Uterus (tissue), 4 donors: ENCODE results near the gene CCDC174. TPM values are rescaled to one million over a fixed set of nuclear protein-coding genes. Genes with fewer than 3 reads are reported as not detected.
A peak's percentile ranks its signal among the peaks of the same experiment; 100 is the strongest.
"Not testable (repeated sequence)": the region's sequence is repeated elsewhere in the genome, so short reads cannot be mapped to it uniquely, and the experiment has no call there.

Experiments
- DNase-seq, 2 donors: peaks; one replicate each; pipeline ENCODE4 v3.0.0-alpha.2; 2019 to 2020
- H3K27ac ChIP-seq, 2 donors: fragments of 200-600 bp; sonication (generic); 1 replicate in 1 of 2; 2 replicates in 1 of 2; pipeline ENCODE4 v1.5.1; 2016 to 2018
- H3K27me3 ChIP-seq, 2 donors: fragments of 200-600 bp; sonication (generic); one replicate each; pipeline ENCODE4 v1.5.1; 2018 to 2019; ENCODE audit warnings: control low read depth in 1 of 2
- H3K36me3 ChIP-seq, 2 donors: fragments of 200-600 bp; sonication (generic); one replicate each; pipeline ENCODE4 v1.5.1; 2019; ENCODE audit warnings: control low read depth in 1 of 2
- H3K4me1 ChIP-seq, 2 donors: fragments of 200-600 bp; sonication (generic); one replicate each; pipeline ENCODE4 v1.5.1; 2018 to 2019; ENCODE audit warnings: control low read depth in 1 of 2
- H3K4me3 ChIP-seq, 2 donors: fragments of 200-600 bp; sonication (generic); 1 replicate in 1 of 2; 2 replicates in 1 of 2; pipeline ENCODE4 v1.5.1; 2018 to 2019; ENCODE audit warnings: mild to moderate bottlenecking in 1 of 2
- H3K9me3 ChIP-seq, 2 donors: fragments of 200-600 bp; sonication (generic); one replicate each; pipeline ENCODE4 v1.5.1; 2019; ENCODE audit warnings: control low read depth in 1 of 2
- POLR2A ChIP-seq, 2 donors: fragments of 450-650 bp; IDR thresholded peaks; one replicate each; pipeline ENCODE4 v1.6.1; 2016; ENCODE audit warnings: antibody characterized with exemption in 2 of 2, mild to moderate bottlenecking in 1 of 2, moderate library complexity in 1 of 2
- intact Hi-C: fragments of 100-400 bp; cut with DNase I; formaldehyde crosslinking; loops from one replicate; pipeline ENCODE4 v1.15.1; 2023; ENCODE audit warnings: low total_unique reads
- total RNA-seq, 4 donors: library from RNA; depleted of rRNA in 3 of 4; stranded (reverse); fragments of >200 nt in 3 of 4; gene quantifications; one replicate each; pipeline versions ENCODE4 v1.1.0 to v1.2.4, GENCODE V29; 2014 to 2023
- TF ChIP-seq, protein P1 (sequence below), 4 experiments: fragments of 200-600 bp in 2 of 4; fragments of 450-650 bp in 2 of 4; sonication (generic) in 2 of 4; IDR thresholded peaks; one replicate each; pipeline ENCODE4 v1.5.1; 2016 to 2019; ENCODE audit warnings: antibody characterized with exemption in 4 of 4, mild to moderate bottlenecking in 2 of 4, moderate library complexity in 1 of 4
- donor health status: DM: yes; HTN: yes; CAD: no.

CCDC174 gene
- total RNA-seq, 4 donors from 2014 or later, result 5.3 to 33.1 (median 14.4) TPM

DNA sequence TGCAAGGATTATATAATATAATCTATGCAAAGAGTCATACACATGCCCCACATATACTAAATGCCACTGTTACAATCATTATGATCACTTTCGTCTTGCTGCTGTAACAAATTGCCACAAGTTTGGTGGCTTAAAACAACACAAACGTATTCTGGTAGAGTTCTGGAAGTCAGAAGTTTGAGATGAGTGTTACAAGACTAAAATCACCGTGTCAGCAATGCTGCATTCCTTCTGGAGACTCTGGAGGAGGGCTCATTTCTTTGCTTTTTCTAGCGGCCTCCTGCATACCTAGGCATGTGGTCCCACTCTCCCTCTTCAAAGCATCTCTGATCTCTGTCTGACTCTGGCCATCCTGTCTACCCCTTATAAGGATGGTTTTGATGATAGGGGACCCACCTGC lies 1.4 kb upstream of the CCDC174 start:
- no peak overlapping the region for H3K4me3 ChIP-seq
- no peaks in the 10 kb centered on the region for H3K36me3 ChIP-seq
- peaks cover 0 to 7% of the 10 kb centered on the region in 2 donors for H3K4me1 ChIP-seq
- H3K27me3 ChIP-seq, result no peaks in the 10 kb centered on the region
- H3K9me3 ChIP-seq, result no peaks in the 10 kb centered on the region
- H3K27ac ChIP-seq, result no peak overlapping the region
- DNase-seq, result no peak
- TF ChIP-seq, protein P1, sequence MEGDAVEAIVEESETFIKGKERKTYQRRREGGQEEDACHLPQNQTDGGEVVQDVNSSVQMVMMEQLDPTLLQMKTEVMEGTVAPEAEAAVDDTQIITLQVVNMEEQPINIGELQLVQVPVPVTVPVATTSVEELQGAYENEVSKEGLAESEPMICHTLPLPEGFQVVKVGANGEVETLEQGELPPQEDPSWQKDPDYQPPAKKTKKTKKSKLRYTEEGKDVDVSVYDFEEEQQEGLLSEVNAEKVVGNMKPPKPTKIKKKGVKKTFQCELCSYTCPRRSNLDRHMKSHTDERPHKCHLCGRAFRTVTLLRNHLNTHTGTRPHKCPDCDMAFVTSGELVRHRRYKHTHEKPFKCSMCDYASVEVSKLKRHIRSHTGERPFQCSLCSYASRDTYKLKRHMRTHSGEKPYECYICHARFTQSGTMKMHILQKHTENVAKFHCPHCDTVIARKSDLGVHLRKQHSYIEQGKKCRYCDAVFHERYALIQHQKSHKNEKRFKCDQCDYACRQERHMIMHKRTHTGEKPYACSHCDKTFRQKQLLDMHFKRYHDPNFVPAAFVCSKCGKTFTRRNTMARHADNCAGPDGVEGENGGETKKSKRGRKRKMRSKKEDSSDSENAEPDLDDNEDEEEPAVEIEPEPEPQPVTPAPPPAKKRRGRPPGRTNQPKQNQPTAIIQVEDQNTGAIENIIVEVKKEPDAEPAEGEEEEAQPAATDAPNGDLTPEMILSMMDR (IDR thresholded peaks at IDR 0.05), result no peak
- TF ChIP-seq POLR2A (IDR thresholded peaks at IDR 0.05), result no peak
- intact Hi-C loops, result no loop called here

- H3K27me3 ChIP-seq, H3K4me1 ChIP-seq, intact Hi-C loops, H3K36me3 ChIP-seq, H3K9me3 ChIP-seq, DNase-seq: not testable (repeated sequence)
- Histone ChIP-seq H3K4me3 (peak overlapping the region; percentile 71 to 85), H3K27ac (peak overlapping the region; percentile 88 to 93)
Measured at GRCh38 chr3:14652360-14652907, 872 bp downstream of the CCDC174 start.

- H3K36me3 ChIP-seq, result no peaks in the 10 kb centered on the region
- intact Hi-C loops, result no loop called here
- no peak for TF ChIP-seq POLR2A (IDR thresholded peaks at IDR 0.05)
- TF ChIP-seq, protein P1 (IDR thresholded peaks at IDR 0.05), result no peak
- H3K4me1 ChIP-seq, result peaks cover 0 to 3% of the 10 kb centered on the region in 2 donors
- DNase-seq, result no peak
- H3K27me3 ChIP-seq, result no peaks in the 10 kb centered on the region
- H3K9me3 ChIP-seq, result no peaks in the 10 kb centered on the region
- H3K27ac ChIP-seq, result no peak overlapping the region
- H3K4me3 ChIP-seq, result no peak overlapping the region
Measured at GRCh38 chr3:14657579-14657978, 6.0 kb downstream of the CCDC174 start.

DNA sequence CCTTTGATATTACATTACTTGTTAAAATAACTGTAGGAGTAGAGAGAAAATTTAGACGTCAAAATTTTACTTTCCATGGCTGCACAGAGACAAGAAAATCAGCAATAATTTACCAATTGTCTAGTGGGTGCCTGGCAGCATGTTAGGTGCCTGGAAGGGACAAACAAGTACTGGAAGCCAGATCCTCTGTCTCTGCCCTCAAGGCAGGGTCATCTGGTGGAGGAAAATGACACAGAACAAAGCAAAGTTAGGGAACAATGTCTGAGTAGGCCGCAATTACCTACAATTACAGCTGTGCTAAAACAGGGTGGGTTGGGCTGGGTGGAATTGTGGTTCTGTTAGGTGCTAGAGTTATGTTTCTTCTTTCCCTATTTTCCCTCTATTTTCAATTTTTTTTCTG lies 7.4 kb downstream of the CCDC174 start:
- intact Hi-C loops, result no loop called here
- DNase-seq, result no peak
- no peak for TF ChIP-seq POLR2A (IDR thresholded peaks at IDR 0.05)
- TF ChIP-seq, protein P1 (IDR thresholded peaks at IDR 0.05), result no peak
- H3K4me3 ChIP-seq, result no peak overlapping the region
- no peak overlapping the region for H3K27ac ChIP-seq
- no peaks in the 10 kb centered on the region for H3K4me1 ChIP-seq
- no peaks in the 10 kb centered on the region for H3K9me3 ChIP-seq
- no peaks in the 10 kb centered on the region for H3K36me3 ChIP-seq
- H3K27me3 ChIP-seq, result no peaks in the 10 kb centered on the region

DNA sequence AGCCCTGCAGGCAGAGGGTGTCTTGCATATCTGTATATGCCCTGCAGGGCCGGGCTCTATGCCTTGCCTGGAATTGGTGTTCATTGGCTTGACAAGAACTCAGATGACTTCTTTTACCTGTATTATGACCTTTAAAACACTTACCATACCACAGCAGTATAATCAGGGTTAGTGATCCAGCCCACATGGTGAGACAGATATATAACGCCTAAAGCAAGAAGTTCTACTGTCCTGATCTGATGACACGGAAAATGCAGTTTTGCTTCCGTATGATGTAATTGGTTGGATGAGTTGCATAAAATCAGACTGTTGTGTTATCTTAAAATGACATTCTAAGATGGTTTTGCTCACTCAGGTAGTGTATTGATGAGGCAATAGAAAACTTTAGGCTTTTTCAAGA lies 9.4 kb downstream of the CCDC174 start:
- Histone ChIP-seq H3K27ac (no peak overlapping the region), H3K27me3 (no peaks in the 10 kb centered on the region), H3K4me1 (no peaks in the 10 kb centered on the region), H3K4me3 (no peak overlapping the region), H3K9me3 (no peaks in the 10 kb centered on the region), H3K36me3 (no peaks in the 10 kb centered on the region)
- intact Hi-C loops, result no loop called here
- DNase-seq, result no peak
- no peak for TF ChIP-seq POLR2A (IDR thresholded peaks at IDR 0.05)
- TF ChIP-seq, protein P1 (IDR thresholded peaks at IDR 0.05), result no peak
